ENCODE measurements around the gene MMP2. TPM values are rescaled to one million over a fixed set of nuclear protein-coding genes. Genes with fewer than 3 reads are reported as not detected.
A peak's percentile ranks its signal among the peaks of the same experiment; 100 is the strongest.

The MMP2 gene
- total and polyA plus RNA-seq, 10 of the 15 experiments (the other 5 are each of a cell fraction or from before 2014, with no cell fraction given), result 0.37 to 0.80 (median 0.59) TPM; not detected in 7

GRCh38 chr16:55495616-55496289 is 16.8 kb downstream of the MMP2 start:
- Histone ChIP-seq H4K20me1 (ENCODE audit: control insufficient read depth, insufficient read depth) (no peaks in the 10 kb centered on the region), H3K9me3 (replicated peaks; ENCODE audit: control insufficient read depth, insufficient read depth, low read length) (no peaks in the 10 kb centered on the region), H3K36me3 (ENCODE audit: control insufficient read depth in 2 of 2, insufficient read depth in 2 of 2, low read length in 1 of 2) (no peaks in the 10 kb centered on the region), H3K27me3 (replicated peaks in 1 of 2; ENCODE audit: control insufficient read depth in 2 of 2, insufficient read depth in 2 of 2, low read length in 1 of 2) (no peaks in the 10 kb centered on the region; a peak in 1 of 4 replicates), H3K4me2 (ENCODE audit: control insufficient read depth, insufficient read depth) (no peak overlapping the region), H3K79me2 (ENCODE audit: control insufficient read depth, insufficient read depth, low read length) (no peaks in the 10 kb centered on the region), H3K27ac (ENCODE audit: control insufficient read depth, insufficient read depth) (no peak overlapping the region), H3K4me3 (no peak overlapping the region), H3K9ac (ENCODE audit: control insufficient read depth, insufficient read depth, low read length) (no peak overlapping the region), H2AFZ (ENCODE audit: control insufficient read depth, low read depth, low read length) (no peak overlapping the region), H3K4me1 (ENCODE audit: control insufficient read depth, insufficient read depth, low read length) (no peaks in the 10 kb centered on the region)
- WGBS (ENCODE audit: insufficient coverage, insufficient replicate concordance, low lambda C conversion rate, missing lambda C conversion rate), result 13% methylated on average over 7 of the region's 7 CpGs
- BruUV-seq (replicated peaks), result no TSS peak
- intact Hi-C loops (cut with micrococcal nuclease; ENCODE audit: unreplicated experiment) (no loop called here), in situ Hi-C loops (cut with MboI) (no loop called here)
- FAIRE-seq (no peak), ATAC-seq (no peak), DNase-seq (ENCODE audit: low read depth, low spot score) (no peak)
- RAD21 ChIA-PET (ENCODE audit: unreplicated experiment), result no interaction called here
- no peak for TF ChIP-seq HDGF (IDR thresholded peaks at IDR 0.05)
- TF ChIP-seq NFIC (IDR thresholded peaks at IDR 0.05; ENCODE audit: low read depth, low read length), result no peak
- TF ChIP-seq RFX5 (IDR thresholded peaks at IDR 0.05; ENCODE audit: low read depth, low read length), result 0 out of 2 replicates have a peak, but pooled peaks have one; percentile 15
- TF ChIP-seq TCF12 (IDR thresholded peaks at IDR 0.05; ENCODE audit: low read depth, low read length), result no peak
- TF ChIP-seq, protein P1, sequence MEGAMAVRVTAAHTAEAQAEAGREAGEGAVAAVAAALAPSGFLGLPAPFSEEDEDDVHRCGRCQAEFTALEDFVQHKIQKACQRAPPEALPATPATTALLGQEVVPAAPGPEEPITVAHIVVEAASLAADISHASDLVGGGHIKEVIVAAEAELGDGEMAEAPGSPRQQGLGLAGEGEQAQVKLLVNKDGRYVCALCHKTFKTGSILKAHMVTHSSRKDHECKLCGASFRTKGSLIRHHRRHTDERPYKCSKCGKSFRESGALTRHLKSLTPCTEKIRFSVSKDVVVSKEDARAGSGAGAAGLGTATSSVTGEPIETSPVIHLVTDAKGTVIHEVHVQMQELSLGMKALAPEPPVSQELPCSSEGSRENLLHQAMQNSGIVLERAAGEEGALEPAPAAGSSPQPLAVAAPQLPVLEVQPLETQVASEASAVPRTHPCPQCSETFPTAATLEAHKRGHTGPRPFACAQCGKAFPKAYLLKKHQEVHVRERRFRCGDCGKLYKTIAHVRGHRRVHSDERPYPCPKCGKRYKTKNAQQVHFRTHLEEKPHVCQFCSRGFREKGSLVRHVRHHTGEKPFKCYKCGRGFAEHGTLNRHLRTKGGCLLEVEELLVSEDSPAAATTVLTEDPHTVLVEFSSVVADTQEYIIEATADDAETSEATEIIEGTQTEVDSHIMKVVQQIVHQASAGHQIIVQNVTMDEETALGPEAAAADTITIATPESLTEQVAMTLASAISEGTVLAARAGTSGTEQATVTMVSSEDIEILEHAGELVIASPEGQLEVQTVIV (IDR thresholded peaks at IDR 0.05; ENCODE audit: borderline replicate concordance, partially characterized antibody), result no peak
- TF ChIP-seq NFYB (IDR thresholded peaks at IDR 0.05; ENCODE audit: insufficient read depth, low read depth, low read length), result no peak
- CTCF ChIA-PET, result interaction anchor here (0.6 kb wide), 1 partner anchor 75 kb away, joined by 3 read pairs; no protein-coding TSS in a partner anchor
- POLR2A ChIA-PET, result no interaction called here
- SMC1A ChIA-PET (ENCODE audit: uncharacterized antibody, unreplicated experiment), result interaction anchor here (0.5 kb wide), 1 partner anchor 385 kb away, joined by 3 read pairs; no protein-coding TSS in a partner anchor

Measured in GM12878 (cell line).